Left lung (tissue), 10 donors: ENCODE measurements around the gene SELENOV. TPM values are rescaled to one million over a fixed set of nuclear protein-coding genes. Genes with fewer than 3 reads are reported as not detected.

Experiments used
- ATAC-seq: fragments of 200-7000 bp; cut with Tn5 transposase; one replicate; pipeline ENCODE4 v1.9.1; 2020; ENCODE audit warnings: moderate library complexity
- DNase-seq, 4 donors: peaks; one replicate each; pipeline ENCODE4 v3.0.0-alpha.2; 2013 to 2020
- H3K27ac ChIP-seq, 2 donors: fragments of 200-600 bp; sonication (generic) in 1 of 2; one replicate each; pipeline versions ENCODE4 v1.5.0 to v1.8.0; 2020 to 2021
- H3K27me3 ChIP-seq, 2 donors: fragments of 200-600 bp; sonication (generic) in 1 of 2; one replicate each; pipeline versions ENCODE4 v1.5.0 to v1.8.0; 2020 to 2021
- H3K36me3 ChIP-seq, 2 donors: fragments of 200-600 bp; sonication (generic) in 1 of 2; one replicate each; pipeline versions ENCODE4 v1.5.0 to v1.8.0; 2020 to 2021
- H3K4me1 ChIP-seq, 2 donors: fragments of 200-600 bp; one replicate each; pipeline ENCODE4 v1.8.0; 2021
- H3K4me3 ChIP-seq, 2 donors: fragments of 200-600 bp; sonication (generic) in 1 of 2; one replicate each; pipeline versions ENCODE4 v1.5.0 to v1.8.0; 2020 to 2021; ENCODE audit warnings: mild to moderate bottlenecking in 1 of 2
- H3K9me3 ChIP-seq, 2 donors: fragments of 200-600 bp; sonication (generic) in 1 of 2; one replicate each; pipeline versions ENCODE4 v1.5.0 to v1.8.0; 2020 to 2021
- intact Hi-C, 2 donors: fragments of 100-400 bp; cut with DNase I; formaldehyde crosslinking; loops; one replicate each; pipeline versions ENCODE4 v1.11.2 to v1.14.2; 2022
- polyA plus RNA-seq, 6 donors: library from polyadenylated mRNA; unstranded; fragments of 120-200 nt; gene quantifications; one replicate each; pipeline ENCODE4 v1.2.1, GENCODE V29; 2013; ENCODE audit not compliant: insufficient read length in 6 of 6
- total RNA-seq, 2 donors: library from RNA; stranded (reverse); fragmentation: NEBNext Ultra II Directional; extraction: Animal tissue kit (Norgen Biotek cat#: 25700); gene quantifications; one replicate each; pipeline ENCODE4 v1.2.1, GENCODE V29; 2021
- TF ChIP-seq, protein P1 (sequence below), 2 donors: fragments of 200-600 bp; sonication (generic) in 1 of 2; IDR thresholded peaks; one replicate each; pipeline versions ENCODE4 v1.5.0 to v1.8.0; 2021; ENCODE audit warnings: antibody characterized with exemption in 2 of 2
- donor health status: DM: no; HTN: yes; CAD: no.
- donor health status: DM: no; HTN: no; CAD: no.

Gene SELENOV
- total and polyA plus RNA-seq, 8 donors: 0.18 to 0.64 (median 0.34) TPM; not detected in 2

DNA sequence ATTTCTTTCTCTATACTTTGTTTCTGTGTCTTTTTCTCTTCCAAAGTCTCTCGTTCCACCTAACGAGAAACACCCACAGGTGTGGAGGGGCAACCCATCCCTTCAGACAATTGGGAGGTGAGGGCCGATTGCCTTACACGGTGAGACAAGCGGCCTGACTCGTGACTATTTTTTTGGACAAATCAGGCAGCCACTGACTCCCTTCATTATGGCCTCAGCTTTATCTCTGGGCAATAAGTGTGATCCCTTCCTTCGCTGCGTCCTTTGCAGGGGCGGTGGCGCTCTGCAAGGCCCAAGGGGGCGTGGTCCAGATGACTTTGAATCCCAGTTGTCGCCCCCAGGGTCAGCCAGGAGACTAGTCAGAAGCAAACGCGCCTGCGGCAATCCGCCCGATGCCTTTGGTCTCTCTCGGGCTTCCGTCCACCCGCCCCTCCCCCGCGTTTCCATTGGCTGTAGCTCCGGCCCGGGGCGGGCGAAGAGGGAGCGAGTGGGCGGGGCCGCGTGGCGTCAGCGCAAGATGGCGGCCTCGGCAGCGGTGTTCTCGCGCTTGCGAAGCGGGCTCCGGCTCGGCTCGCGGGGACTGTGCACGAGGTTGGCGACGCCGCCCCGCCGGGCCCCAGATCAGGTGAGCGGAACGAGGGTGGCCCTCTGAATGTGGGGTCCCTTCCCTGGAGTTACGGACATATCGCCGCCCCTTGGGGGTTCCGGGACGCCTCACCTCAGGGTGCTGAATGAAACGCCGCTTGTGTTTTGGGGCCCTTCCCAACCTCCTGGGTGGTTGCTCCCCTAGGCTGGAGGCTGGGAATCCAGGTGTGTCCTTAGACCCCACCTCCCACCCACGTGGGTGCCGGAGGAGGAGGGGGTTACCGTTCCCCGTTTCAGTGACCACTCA lies 34.4 kb upstream of the SELENOV start, which contains the start of gene TIMM50:
Gene TIMM50, plus strand, starts transcription at position 502 of the 892 bp plus-strand sequence. Its CDS starts 16 bp downstream, at position 518.
- H3K27ac ChIP-seq: peak within 1 kb of the TSS; percentile 78 to 84
- H3K9me3 ChIP-seq: no peaks in the 10 kb centered on the region
- peaks cover 10 to 26% of the 10 kb centered on the region in 2 donors for H3K4me1 ChIP-seq
- ATAC-seq (peak; percentile 99), DNase-seq (peak; percentile 95 to 100 (median 96))
- H3K27me3 ChIP-seq: no peaks in the 10 kb centered on the region
- peaks cover 0 to 40% of the 10 kb centered on the region in 2 donors for H3K36me3 ChIP-seq
- peak within 1 kb of the TSS; percentile 92 to 94 for H3K4me3 ChIP-seq
- TF ChIP-seq, protein P1, sequence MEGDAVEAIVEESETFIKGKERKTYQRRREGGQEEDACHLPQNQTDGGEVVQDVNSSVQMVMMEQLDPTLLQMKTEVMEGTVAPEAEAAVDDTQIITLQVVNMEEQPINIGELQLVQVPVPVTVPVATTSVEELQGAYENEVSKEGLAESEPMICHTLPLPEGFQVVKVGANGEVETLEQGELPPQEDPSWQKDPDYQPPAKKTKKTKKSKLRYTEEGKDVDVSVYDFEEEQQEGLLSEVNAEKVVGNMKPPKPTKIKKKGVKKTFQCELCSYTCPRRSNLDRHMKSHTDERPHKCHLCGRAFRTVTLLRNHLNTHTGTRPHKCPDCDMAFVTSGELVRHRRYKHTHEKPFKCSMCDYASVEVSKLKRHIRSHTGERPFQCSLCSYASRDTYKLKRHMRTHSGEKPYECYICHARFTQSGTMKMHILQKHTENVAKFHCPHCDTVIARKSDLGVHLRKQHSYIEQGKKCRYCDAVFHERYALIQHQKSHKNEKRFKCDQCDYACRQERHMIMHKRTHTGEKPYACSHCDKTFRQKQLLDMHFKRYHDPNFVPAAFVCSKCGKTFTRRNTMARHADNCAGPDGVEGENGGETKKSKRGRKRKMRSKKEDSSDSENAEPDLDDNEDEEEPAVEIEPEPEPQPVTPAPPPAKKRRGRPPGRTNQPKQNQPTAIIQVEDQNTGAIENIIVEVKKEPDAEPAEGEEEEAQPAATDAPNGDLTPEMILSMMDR (IDR thresholded peaks at IDR 0.05): no peak
- intact Hi-C loops: no loop called here

DNA sequence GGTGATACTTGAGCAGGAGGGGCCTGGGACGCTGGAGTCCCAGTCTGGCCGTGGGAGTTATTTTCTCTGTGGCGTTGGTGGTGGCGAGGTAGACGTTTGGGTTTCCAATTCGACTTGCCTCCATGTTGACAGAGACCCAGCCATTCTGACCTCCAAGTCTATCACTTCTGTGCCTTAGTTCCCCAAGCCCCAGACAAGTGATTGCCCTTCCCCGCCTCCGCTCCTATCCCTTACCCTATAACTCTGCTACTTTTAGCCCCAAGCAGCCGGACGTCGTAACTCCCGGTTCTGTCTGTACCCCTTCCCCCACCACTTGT lies 33.8 kb upstream of the SELENOV start:
- H3K36me3 ChIP-seq: peaks cover 0 to 40% of the 10 kb centered on the region in 2 donors
- ATAC-seq (no peak), DNase-seq (no peak)
- H3K4me3 ChIP-seq: peak overlapping the region; percentile 92 to 94
- intact Hi-C loops: no loop called here
- TF ChIP-seq, protein P1 (IDR thresholded peaks at IDR 0.05): no peak
- peak overlapping the region in 1 of 2 donors; percentile 84 for H3K27ac ChIP-seq
- H3K4me1 ChIP-seq: peaks cover 10 to 26% of the 10 kb centered on the region in 2 donors
- no peaks in the 10 kb centered on the region for H3K27me3 ChIP-seq
- no peaks in the 10 kb centered on the region for H3K9me3 ChIP-seq

DNA sequence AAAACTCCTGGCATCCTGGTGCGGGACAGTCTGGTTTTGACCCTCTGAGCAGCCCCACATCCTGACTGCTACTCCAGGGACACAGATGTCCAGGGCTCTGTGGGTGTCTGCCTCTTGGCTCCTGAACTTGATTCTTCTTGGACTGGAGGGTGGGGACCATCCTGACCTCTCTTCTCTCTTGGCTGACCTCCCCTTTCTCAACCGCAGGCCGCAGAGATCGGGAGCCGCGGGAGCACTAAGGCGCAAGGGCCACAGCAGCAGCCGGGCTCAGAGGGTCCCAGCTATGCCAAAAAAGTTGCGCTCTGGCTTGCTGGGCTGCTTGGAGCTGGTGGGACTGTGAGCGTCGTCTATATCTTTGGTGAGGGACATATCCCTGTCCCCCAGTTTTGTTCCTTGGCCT lies 33.3 kb upstream of the SELENOV start:
- Histone ChIP-seq H3K36me3 (peaks cover 0 to 42% of the 10 kb centered on the region in 2 donors), H3K4me1 (peaks cover 10 to 26% of the 10 kb centered on the region in 2 donors), H3K4me3 (peak overlapping the region; percentile 92 to 94), H3K9me3 (no peaks in the 10 kb centered on the region), H3K27me3 (no peaks in the 10 kb centered on the region), H3K27ac (no peak overlapping the region)
- ATAC-seq: no peak
- peak in 1 of 4 donors; percentile 54 for DNase-seq
- TF ChIP-seq, protein P1 (IDR thresholded peaks at IDR 0.05): no peak
- intact Hi-C loops: no loop called here

DNA sequence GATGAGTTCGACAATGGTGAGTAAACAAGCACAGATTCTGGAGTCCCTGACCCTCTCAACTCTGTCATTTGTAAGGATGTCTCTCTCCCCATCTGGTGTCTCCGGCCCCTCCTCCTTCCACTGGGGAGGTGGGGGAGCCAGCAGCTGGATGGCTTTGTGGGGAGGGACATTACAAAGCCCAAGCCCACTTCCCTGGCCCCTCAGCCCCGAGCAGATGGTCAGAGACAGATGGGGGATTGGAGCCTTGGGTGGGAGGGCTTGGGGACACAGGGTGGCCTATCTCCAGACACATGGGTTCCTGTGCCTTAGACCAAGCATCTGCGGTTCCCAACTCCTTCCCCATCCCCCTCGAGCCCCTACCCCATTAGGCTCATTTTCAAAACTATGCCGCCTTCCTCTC lies 31.8 kb upstream of the SELENOV start:
- no peaks in the 10 kb centered on the region for H3K27me3 ChIP-seq
- TF ChIP-seq, protein P1 (IDR thresholded peaks at IDR 0.05): no peak
- ATAC-seq (no peak), DNase-seq (peak in 1 of 4 donors; percentile 26)
- no peaks in the 10 kb centered on the region for H3K9me3 ChIP-seq
- H3K27ac ChIP-seq: no peak overlapping the region
- no peak overlapping the region for H3K4me3 ChIP-seq
- intact Hi-C loops: no loop called here
- H3K4me1 ChIP-seq: peaks cover 10 to 26% of the 10 kb centered on the region in 2 donors
- H3K36me3 ChIP-seq: peaks cover 0 to 47% of the 10 kb centered on the region in 2 donors

DNA sequence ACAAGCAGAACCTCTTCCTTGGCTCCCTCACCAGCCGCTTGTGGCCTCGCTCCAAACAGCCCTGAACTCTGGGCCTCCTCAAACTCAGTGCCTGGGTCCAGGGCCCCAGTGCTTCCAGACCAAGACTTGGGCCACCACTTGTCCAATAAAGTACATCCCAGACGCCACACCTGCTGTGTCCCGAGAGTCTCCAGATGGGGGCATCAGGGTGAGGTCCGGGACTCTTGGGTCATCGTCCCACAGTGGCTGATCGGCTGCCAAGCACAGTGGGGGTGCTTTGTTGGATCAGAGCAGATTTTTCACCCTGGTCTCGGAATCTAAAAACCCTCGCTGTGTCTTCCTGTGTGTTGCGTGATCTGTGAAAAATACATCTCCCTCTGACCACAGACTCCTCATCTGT lies 25.2 kb upstream of the SELENOV start:
- Histone ChIP-seq H3K4me3 (no peak overlapping the region), H3K4me1 (no peaks in the 10 kb centered on the region), H3K36me3 (peaks cover 0 to 67% of the 10 kb centered on the region in 2 donors), H3K9me3 (no peaks in the 10 kb centered on the region), H3K27me3 (no peaks in the 10 kb centered on the region), H3K27ac (no peak overlapping the region)
- intact Hi-C loops: no loop called here
- TF ChIP-seq, protein P1 (IDR thresholded peaks at IDR 0.05): no peak
- no peak for ATAC-seq
- DNase-seq: no peak
